CD4-positive, alpha-beta T cell treated with Interleukin-10 for 1 hour (primary cell): ENCODE data around the gene CUX1.
"Not testable (repeated sequence)": the region's sequence is repeated elsewhere in the genome, so short reads cannot be mapped to it uniquely, and the experiment has no call there.

ENCODE experiments used
- DNase-seq: peaks from one replicate; pipeline ENCODE4 v3.0.0-alpha.2; 2020

CUX1 gene

DNA sequence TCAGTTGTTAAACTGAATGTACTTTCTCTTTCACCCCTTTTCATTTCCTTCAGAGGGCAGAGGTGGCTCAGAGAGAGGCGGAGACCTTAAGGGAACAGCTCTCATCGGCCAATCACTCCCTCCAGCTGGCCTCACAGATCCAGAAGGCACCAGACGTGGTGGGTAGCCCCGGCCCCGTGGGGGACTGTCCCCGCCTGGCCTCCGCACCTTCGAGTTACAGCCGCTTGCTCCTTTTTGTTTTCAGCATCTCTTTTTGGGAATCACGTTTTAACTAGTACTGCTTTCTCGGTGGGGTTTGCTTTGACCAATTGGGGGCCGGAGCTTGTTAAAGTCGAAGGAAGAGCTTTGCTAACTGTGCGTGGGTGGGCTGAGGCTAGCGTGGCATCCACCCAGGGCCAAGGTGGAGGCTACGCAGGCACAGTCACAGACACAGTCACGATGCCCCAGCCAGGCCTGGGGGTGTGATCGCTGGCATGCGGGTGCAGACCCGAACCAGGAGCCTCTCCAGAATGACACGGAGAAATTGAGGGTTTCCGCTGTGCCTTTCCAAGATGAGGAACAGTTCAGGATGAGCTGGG lies 353.1 kb downstream of the CUX1 start:
- DNase-seq = no peak

DNA sequence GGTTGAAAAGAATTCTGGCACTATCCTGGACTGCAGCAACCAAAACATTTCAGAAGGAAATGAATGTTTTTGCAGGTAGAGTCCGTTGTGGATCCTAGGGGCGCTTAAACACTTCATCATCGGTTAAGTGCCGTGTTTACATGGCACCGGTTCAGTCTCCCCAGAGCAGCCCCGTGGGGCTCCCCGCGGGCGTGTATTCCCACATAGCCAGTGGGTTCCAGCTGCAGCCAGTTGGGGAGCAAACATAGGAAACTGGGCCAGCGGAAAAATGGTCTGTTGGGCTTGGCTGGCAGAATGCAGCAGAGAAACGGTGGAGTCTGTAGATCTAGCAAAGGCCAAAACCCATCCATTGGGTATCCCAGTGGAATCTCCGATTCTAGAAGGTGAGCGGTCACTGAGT lies 356.2 kb downstream of the CUX1 start:
- no peak for DNase-seq

DNA sequence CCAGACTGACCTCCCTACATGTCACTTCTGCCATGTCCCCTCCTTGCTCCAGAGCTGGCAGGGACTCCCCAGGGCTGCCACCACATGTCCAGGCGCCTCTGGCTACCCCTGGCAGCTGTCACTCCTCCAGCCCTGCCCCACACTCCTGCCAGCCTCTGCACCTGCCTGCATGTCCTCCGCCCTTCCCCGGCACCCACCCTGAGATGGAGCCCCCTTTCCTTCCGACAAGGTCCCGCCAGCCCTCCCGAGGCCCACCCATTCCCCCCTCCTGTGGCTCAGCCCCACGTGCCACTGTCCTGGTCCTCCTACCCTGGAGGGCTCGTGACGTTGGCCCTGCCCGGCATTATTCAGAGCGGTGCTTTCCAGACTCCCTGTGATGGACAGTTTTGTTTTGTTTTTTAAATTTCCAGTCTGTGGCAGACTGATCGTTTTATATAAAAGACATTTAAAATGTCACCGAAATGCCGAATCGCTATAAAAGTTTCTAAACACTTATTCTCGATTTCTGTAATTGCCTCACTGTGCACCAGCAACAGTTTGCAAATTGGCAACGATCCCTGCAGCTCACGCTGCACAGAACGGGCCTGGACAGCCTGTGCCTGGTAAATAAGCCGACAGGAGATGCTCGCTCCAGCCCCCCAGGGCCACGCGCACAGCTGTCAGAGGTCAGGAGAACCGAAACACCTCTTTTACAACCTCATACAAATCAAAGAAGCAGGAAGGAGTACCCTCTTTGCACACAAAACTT lies 358.2 kb downstream of the CUX1 start:
- DNase-seq = no peak

DNA sequence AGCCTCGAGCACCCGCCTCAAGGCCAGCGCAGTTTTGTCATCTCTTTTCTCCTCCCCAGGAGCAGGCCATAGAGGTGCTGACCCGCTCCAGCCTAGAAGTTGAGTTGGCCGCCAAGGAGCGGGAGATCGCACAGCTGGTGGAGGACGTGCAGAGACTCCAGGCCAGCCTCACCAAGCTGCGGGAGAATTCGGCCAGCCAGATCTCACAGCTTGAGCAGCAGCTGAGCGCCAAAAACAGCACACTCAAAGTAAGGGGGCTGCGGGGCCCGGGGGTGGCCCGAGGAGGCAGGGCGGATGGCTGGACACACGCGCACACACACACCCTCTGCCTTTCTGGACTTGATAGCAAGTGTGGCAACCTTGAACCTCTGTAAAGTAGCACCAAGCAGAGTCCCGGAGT lies 361.0 kb downstream of the CUX1 start:
- no peak for DNase-seq

DNA sequence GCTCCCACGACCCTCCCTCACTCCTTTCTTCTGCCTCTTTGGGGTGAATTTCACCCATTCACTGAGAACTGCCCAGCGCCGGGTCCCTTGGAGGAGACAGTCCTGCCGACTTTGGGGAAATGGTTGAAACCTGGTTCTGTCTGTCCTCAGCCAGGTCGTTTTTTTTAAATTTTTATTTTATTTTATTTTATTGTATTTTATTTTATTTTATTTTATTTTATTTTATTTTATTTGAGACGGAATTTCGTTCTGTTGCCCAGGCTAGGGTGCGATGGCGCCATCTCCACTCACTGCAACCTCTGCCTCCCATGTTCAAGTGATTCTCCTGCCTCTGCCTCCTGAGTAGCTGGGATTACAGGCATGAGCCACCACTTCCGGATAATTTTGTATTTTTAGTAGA lies 363.3 kb downstream of the CUX1 start:
- no peak for DNase-seq

DNA sequence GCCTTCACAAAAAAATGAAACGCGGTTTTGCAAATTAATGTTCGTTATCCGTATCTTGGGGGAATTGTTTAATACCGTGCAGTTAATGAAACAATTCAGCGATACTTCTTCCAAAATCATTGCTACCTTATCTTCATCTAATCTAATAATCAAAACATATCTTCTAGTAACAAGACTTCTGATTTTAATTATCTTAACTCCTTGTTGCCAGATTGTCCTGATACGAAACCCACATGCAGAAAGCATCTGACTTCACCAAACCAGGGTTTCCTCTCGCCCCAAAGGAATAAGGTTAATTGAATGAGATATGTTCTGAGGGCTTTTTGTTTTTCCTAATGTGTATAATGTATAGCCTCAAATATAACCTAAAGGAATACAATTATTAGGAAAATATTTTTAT lies 364.1 kb downstream of the CUX1 start:
- DNase-seq = no peak

DNA sequence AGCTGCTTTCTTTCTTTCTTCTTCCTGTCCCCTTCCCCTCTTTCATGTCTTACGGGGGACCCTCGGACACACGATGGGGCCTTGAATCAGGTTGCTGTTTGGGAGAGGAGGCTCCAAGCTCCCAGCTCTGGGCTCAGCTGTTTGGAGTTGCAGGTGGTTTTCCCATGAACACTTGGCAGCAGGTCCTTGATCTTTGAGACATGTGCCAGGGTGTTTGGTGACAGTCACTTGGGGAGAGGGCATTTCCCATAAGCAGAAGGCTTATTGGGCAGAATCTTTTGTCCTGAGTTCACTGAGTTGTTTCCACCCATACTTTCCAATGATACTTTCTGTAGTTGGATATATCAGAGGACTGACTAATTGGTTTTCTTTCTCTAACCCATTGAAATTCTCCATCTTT lies 364.6 kb downstream of the CUX1 start:
- DNase-seq = no peak

DNA sequence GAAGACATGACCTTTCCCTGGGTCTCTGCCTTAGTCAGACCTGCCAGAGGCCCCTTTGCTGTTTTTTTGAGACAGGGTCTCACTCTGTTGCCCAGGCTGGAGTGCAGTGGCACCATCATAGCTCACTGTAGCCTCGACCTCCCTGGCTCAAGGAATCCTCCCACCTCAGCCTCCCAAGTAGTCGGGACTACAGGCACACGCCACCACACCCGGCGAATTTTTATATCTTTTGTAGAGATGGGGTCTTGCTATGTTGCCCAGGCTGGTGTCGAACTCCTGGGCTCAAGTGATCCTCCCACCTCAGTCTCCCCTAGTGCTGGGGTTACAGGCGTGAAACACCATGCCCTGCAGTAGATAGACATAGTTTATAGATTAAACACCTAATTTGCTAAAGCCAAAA lies 366.4 kb downstream of the CUX1 start:
- not testable (repeated sequence) for DNase-seq

DNA sequence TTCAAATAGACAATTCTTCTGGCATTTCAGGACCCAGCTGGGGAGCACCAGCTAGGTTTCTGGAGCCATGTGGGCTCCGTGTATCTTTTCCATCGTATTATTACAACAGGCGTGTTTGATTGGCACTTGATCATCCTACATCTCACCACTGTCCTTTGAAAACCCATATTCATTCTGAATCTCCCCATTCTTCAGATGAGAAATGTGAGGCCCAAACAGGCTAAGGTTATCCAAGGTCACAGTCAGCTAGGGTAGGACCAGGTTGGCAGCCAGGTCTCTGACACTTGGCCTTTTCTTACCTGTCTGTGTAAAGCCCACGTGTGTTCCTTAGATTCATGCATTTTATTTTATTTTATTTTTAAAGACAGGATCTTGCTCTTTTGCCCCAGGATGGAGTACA lies 366.9 kb downstream of the CUX1 start:
- no peak for DNase-seq

DNA sequence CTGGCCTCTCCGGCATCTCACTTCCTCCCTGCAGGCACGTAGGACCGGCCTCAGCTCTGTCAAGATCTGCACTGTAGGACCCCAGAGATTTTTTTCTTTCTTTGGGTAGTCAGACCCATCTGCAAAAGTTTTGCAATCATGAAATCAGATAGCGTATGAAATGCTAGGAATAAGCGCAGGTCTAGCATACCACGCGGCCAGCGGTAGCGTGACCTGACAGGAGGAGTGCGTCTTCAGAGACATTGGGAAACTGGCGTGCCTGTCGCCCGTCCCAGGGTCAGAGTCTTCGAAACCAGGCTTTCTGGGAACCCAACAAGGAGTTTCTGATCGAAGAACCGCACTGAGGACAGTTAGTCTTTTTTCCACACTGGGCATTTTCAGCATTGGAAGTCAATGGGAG lies 368.4 kb downstream of the CUX1 start:
- no peak for DNase-seq

DNA sequence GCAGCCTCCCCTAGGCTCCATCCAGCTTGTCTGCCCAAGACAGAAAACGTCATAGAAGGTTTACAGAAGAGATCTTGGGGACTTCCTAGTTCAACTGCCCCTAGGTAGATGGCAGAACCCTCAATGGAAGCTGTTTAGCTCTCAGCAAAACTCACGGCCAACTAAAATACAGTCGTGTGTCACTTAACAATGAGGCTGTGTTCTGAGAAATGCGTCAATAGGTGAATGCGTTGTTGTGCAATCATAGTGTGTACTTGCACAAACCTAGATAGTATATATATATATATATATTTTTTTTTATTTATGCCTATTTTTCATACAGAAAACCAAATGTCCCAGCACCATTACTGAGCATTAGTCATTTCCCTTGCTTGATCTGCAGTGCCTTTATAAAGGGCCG lies 368.9 kb downstream of the CUX1 start:
- no peak for DNase-seq

DNA sequence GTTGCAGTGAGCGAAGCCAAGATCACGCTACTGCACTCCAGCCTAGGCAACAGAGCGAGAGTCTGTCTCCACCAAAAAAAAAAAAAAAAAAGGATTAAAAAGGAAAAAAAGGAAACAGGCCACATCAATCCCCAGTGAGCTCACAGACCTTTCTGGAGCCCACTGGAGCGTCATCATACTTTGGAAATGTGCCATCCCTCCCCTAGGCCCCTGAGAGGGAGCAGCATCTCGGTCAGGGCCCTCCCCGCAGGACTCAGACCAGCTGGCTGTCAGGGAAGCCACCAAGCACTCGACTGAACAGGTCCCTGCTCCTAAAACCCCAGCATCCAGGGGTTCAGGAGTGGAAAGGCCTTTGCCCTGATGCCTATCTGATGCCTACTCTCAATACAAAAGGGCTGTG lies 371.3 kb downstream of the CUX1 start:
- DNase-seq = no peak

DNA sequence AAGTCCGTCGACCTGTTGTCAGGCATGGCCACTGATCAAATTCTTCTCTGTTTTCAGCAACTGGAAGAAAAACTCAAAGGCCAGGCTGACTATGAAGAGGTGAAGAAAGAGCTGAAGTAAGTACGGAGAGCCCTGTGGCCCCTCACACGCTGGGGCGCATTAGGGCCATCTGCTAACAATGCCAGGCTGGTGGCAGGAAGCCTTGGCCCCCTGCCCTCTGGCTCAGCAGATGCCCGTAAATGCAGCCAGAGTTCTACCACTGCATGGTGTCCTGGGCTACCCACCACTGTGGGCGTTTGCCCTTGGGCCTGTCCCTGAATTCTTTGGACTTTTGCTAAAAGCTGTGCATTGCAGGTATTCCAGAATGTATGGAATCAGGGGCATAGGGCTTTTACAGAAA lies 372.3 kb downstream of the CUX1 start:
- DNase-seq = no peak

DNA sequence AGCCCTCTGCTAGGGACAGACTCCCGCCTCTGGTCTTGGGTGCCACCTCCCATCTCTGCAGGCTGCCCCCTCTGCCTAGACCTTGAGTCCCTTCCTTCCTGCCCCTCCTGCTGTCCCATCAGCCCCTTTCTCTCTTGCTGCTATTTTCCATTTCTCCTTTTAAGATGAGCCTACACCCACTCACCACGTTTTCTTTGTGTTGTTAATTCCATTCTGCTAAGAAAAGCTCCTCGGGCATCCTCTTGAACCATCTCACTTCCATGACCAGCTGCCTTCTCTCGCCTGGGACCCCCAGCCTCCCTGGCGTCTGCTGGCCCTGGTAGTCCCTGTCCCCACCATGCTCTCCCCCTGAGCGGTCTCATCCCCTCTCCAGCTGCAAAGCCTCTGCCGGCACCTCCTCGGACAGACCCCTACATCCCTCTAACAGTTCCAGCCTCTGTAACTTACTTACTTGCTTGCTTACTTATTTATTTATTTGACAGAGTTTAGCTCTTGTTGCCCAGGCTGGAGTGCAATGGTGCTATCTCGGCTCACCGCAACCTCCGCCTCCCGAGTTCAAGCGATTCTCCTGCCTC lies 373.4 kb downstream of the CUX1 start:
- DNase-seq = no peak

DNA sequence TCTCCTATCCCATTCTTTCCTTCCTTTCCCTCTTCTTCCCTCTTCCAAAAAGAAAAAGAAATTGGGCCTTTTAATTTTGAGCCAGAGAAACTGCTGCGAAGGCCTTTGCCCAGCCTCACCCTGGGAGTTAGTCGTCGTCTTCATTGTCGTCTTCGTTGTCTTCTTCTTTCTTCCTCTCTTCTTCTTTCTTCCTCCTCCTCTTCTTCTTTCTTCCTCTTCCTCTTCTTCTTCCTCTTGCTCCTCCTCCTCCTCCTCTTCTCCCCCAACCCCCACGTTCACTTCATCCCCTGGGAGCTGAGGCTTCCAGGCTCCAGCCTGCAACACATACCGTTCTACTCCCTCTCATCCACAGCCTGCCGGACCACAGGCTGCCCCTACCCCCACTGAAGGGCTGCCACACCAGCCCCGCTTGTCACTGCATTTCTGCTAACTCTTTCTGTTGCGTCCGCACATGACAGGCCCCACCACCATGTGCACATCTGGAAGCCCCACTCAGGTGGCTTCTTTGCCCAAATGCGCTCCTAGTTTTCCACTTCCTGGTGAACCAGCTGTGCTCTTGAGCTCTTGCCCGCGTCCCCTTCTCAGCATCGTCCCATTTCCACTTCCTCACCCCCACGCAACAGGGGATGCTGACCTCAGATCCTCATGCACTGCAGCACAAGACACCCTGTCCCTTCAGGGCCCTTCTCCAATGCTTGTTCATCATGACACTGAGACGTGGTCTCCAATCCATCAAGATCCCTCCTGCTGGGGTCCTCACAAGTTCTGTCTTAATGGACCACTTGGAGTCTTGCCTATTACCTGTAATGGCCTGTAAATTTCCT lies 374.3 kb downstream of the CUX1 start:
- no peak for DNase-seq

DNA sequence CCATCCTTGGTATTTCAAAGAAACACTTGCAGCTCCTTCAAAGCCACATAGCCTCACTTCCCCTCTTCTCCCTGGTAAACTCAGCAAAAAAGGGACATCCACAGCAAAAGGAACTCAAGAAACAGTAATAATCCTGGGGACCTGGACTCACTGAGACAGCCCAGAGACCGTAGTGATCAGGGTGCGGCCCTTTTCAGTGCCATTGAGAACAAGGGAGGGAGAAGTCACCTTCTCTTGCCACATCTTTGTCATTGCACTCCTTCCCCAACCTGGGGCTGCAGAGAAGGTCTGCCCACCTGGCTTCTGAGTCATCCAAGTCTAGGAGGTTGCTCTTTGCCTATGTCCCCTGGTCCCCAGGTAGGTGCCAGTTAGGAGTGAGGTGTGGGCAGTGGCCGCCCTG lies 375.4 kb downstream of the CUX1 start:
- DNase-seq = no peak

DNA sequence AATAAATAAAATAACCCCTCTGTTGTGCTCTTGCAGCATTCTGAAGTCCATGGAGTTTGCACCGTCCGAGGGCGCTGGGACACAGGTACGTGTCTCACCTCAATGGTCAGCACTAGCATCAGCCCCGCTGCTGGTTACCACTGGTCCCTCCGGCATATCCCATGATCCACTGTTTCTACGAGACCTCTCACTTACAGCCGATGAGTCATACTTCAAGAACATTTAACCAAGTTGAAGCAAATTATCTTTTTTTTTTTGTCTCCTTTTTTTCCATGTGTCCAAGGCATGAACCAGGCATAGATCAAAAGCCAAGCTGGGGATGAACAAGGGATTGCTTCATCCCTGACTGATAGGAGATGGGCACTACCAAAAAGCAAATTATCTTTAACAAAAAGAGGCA lies 376.4 kb downstream of the CUX1 start:
- no peak for DNase-seq

DNA sequence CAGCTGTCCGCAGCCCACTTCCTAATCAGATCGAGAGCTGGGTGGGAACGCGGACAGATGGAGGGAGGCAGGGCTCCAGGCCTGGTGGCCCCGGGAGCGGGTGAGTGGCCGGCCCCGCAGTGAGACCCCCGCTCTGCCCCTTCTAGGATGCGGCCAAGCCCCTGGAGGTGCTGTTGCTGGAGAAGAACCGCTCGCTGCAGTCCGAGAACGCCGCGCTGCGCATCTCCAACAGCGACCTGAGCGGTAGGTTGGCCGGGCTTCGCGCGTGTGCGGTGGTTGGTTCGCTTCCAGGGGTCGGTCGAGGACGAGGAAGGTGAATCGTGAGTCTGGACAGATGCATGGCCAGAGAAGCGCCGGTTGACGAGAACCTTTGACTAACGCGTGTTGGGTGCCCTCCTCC lies 377.9 kb downstream of the CUX1 start:
- DNase-seq = no peak

DNA sequence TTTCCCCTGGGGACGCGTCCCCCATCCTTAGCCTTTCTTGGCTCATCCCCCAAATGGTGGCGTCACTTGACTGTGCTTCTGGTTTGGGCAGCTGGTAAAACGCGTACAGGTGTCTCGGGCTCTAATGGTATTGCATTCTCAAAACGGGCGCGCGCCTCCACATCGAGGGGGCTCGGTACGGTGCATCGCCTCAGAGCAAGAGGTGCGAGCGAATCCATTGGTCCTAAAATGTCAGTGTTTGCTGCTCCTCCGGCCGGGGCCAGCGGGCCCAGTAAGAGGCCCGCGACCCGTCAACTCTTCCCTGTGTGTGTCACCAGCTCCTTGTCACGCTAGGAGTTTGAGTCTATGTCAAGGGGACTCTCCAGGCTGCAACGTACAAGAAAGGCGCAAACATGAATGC lies 378.6 kb downstream of the CUX1 start:
- no peak for DNase-seq

DNA sequence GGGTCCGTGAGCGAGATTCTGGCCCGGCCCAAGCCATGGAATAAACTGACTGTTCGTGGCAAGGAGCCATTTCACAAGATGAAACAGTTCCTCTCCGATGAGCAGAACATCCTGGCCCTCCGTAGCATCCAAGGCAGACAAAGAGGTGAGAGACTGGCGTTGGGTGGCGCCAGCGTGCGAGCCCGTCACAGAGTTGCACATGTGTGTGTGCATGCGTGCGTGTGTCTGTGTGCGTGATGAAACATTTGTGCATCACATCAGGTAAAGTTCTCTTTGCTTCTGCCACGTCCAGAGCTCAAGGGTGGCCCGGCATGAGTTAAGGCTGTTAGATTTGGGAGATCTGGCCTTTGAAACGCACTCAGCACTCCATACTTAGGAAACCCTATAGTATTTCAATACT lies 379.7 kb downstream of the CUX1 start:
- DNase-seq = no peak

DNA sequence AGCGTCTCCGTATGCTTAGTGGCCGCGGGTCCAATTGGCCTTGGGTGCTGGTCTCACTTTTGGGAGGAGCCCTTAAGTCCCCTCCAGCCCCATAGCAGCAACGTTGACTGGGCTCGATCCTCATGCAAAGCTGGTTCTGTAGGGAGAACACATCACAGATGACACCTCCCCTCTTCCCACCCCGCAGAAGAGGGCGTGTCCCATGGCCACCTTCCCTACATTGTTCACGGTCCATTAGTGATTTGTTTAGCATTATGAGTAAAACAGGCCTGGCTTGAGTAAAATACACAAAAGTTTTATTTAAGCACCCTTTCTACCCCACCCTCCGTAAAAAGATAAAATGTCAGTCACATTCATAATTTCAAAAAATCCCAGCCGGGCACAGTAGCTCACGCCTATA lies 380.2 kb downstream of the CUX1 start:
- no peak for DNase-seq

DNA sequence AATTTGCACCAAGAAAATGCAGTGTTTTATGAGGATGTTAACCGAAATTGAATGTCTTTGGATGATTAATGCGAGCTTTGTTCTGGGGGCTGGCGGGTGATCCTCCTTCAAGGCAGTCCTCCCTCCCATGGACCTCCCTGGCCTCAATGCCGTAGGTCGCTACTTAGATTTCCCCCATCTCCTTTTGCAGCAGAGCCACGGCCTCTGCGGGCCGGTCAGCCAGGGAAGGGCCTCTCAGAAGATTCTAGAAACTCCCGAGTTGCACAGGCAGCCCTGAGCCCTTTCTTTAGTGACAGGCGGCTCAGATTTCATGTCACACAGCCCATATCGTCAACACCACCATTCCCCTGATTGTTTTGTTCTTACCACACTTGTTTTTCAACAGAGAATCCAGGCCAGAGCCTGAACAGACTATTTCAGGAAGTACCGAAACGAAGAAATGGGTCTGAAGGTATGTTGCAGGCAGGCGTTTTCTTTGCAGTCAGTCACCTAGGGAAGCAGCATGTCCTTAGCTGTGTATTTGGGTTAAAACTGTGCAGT lies 381.1 kb downstream of the CUX1 start:
- no peak for DNase-seq

DNA sequence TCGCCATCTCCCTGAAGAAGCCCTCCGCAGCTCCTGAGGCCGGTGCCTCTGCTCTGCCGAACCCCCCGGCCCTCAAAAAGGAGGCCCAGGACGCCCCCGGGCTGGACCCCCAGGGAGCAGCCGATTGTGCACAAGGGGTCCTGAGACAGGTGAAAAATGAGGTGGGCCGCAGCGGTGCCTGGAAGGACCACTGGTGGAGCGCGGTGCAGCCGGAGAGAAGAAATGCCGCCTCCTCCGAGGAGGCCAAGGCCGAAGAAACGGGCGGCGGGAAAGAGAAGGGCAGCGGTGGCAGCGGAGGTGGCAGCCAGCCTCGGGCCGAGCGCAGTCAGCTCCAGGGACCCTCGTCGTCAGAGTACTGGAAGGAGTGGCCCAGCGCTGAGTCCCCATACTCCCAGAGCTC lies 384.1 kb downstream of the CUX1 start:
- no peak for DNase-seq

DNA sequence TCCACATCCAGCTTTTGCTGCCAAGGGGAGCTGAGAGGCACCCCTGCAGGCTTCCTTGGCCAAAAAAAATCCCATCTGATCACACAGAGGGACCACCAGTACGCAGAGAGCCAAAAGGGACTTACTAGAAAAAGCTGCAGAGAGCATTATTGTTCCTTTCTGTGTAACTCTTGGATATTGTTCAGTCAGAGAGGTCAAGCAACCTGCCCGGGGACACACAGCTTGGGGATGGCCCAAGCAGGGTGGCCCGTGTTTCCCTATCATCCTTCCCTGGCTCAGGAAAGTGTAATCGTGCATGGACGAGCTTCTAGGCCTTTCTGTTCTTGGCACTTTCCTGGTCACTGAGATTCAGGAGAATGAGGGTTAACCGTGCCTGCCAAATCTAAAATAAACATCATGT lies 385.1 kb downstream of the CUX1 start:
- DNase-seq = no peak
